Activated T-cell treated with anti-CD3 and anti-CD28 coated beads for 24 hours (primary cell): ENCODE data around the gene GABARAPL2.

Source experiments
- DNase-seq: peaks from one replicate; pipeline ENCODE4 v3.0.0-alpha.2; 2020; ENCODE audit warnings: low read depth

The GABARAPL2 gene

GRCh38 chr16:75555213-75555706 is 10.9 kb upstream of the GABARAPL2 start:
- no peak for DNase-seq

- DNase-seq: peak; percentile 96
Observed at GRCh38 chr16:75555707-75556430, 10.3 kb upstream of the GABARAPL2 start, which contains the start of gene TMEM231. Gene TMEM231 (minus strand): TSS chr16:75556252. CDS start chr16:75556209, 43 bp downstream.

GRCh38 chr16:75556431-75556950 is 9.7 kb upstream of the GABARAPL2 start:
- DNase-seq: no peak

GRCh38 chr16:75558846-75559401 is 7.3 kb upstream of the GABARAPL2 start:
- DNase-seq: no peak

- DNase-seq: no peak
Observed at GRCh38 chr16:75559564-75560372, 6.4 kb upstream of the GABARAPL2 start.

- no peak for DNase-seq
Observed at GRCh38 chr16:75565640-75566039, 539 bp upstream of the GABARAPL2 start.

- no peak for DNase-seq
Observed at GRCh38 chr16:75566758-75567255, 628 bp downstream of the GABARAPL2 start.

GRCh38 chr16:75567911-75568310 is 1.7 kb downstream of the GABARAPL2 start:
- DNase-seq: no peak

- no peak for DNase-seq
Observed at GRCh38 chr16:75570396-75571065, 4.4 kb downstream of the GABARAPL2 start.

- DNase-seq: no peak
Observed at GRCh38 chr16:75572864-75573542, 6.8 kb downstream of the GABARAPL2 start.

GRCh38 chr16:75573955-75574354 is 7.8 kb downstream of the GABARAPL2 start:
- no peak for DNase-seq

GRCh38 chr16:75575958-75576357 is 9.8 kb downstream of the GABARAPL2 start:
- DNase-seq: no peak

- DNase-seq: no peak
Observed at GRCh38 chr16:75576384-75576811, 10.2 kb downstream of the GABARAPL2 start.

- no peak for DNase-seq
Observed at GRCh38 chr16:75578212-75578611, 12.0 kb downstream of the GABARAPL2 start.

- DNase-seq: no peak
Observed at GRCh38 chr16:75578725-75579124, 12.5 kb downstream of the GABARAPL2 start.

GRCh38 chr16:75579281-75579834 is 13.2 kb downstream of the GABARAPL2 start:
- DNase-seq: no peak

GRCh38 chr16:75584108-75584507 is 17.9 kb downstream of the GABARAPL2 start:
- no peak for DNase-seq

- DNase-seq: no peak
Observed at GRCh38 chr16:75588716-75589115, 22.5 kb downstream of the GABARAPL2 start.

- no peak for DNase-seq
Observed at GRCh38 chr16:75589306-75589705, 23.1 kb downstream of the GABARAPL2 start.

- no peak for DNase-seq
Observed at GRCh38 chr16:75590920-75591843, 25.0 kb downstream of the GABARAPL2 start.
